Measurements from ENCODE around the gene TEX54. TPM values are rescaled to one million over a fixed set of nuclear protein-coding genes. Genes with fewer than 3 reads are reported as not detected.
A peak's percentile ranks its signal among the peaks of the same experiment; 100 is the strongest.

Gene TEX54
- polyA plus RNA-seq, 1 donor (not counting 4 experiments of a cell fraction or from before 2014, with no cell fraction given), result not detected

DNA sequence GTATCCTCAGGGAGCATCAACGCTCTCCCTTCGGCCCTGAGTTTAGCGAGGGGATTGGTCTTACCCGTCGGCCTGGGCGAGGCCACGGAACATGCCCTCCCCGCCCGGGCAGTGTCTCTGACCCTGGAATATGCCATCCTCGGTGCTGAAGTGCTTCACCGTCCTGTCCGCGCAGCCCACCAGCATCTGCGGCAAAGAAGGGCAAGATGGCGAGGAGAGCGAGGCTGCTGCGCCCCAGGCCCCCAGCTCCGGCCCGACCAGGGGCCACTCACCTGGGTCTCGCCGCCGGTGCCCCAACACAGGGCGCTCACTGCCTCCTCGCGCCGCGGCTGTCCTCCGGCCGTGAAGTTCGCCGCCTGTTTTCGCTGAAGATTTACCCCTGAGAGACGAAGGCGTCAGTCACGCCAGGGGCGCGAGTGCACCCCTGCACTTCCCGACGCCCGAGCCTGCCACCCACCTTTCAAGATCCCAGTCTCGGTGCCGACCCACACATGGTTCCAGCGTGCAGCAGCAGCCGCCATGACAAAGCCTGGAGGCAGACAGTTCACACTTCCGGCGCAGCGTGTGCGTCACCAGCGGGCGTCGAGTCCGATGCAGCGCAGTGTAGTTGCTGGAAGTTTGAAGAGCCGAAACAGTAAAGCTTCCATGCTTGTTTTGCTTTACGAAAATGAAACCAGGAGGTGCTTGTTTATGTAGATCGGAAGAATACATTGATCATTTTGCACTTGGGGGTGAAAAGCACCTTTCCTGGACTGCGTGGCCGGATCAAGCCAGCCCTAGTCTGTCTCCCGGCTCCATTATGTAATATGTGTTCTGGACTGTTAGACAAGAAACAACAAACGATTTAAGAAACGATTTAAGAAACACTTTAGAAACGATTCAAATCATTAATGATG lies 6.7 kb upstream of the TEX54 start, which contains the start of gene WDR74:
Gene WDR74 (minus strand): TSS at position 541 of the 896 bp plus-strand sequence. CDS start 20 bp downstream, at position 521.
- Histone ChIP-seq H3K9me3 (ENCODE audit: control insufficient read depth, low read depth, low read length) (no peaks in the 10 kb centered on the region), H3K79me2 (ENCODE audit: control insufficient read depth, insufficient read depth, low read length) (peaks cover 38% of the 10 kb centered on the region), H3K4me3 (ENCODE audit: control insufficient read depth in 2 of 3, extremely low read depth in 1 of 3, insufficient read depth in 2 of 3, low read depth in 1 of 3, low read length in 3 of 3) (peak within 1 kb of the TSS; percentile 80 to 95 (median 81)), H3K27ac (ENCODE audit: control insufficient read depth, insufficient read depth, low read length) (peak within 1 kb of the TSS; percentile 98), H2AFZ (ENCODE audit: control insufficient read depth, low read length) (peak within 1 kb of the TSS; percentile 80), H4K20me1 (ENCODE audit: control insufficient read depth, extremely low read depth, insufficient read depth, low read length) (no peaks in the 10 kb centered on the region), H3K9ac (ENCODE audit: control insufficient read depth, extremely low read depth, insufficient read depth, low read length) (peak within 1 kb of the TSS; percentile 94), H3K4me2 (ENCODE audit: control insufficient read depth, extremely low read depth, insufficient read depth, low read depth, low read length) (peak within 1 kb of the TSS; percentile 85), H3K9me1 (ENCODE audit: control insufficient read depth, extremely low read depth, insufficient read depth, low read length) (no peaks in the 10 kb centered on the region), H3K36me3 (ENCODE audit: control insufficient read depth in 2 of 2, extremely low read depth in 1 of 2, insufficient read depth in 2 of 2, low read length in 2 of 2) (peaks cover 15 to 20% of the 10 kb centered on the region in 2 experiments), H3K4me1 (ENCODE audit: control insufficient read depth, extremely low read depth, insufficient read depth, low read length) (peaks cover 14% of the 10 kb centered on the region), H3K27me3 (ENCODE audit: control insufficient read depth, extremely low read depth, insufficient read depth, low read length) (no peaks in the 10 kb centered on the region)
- no peak for FAIRE-seq
- TF ChIP-seq, protein P1, sequence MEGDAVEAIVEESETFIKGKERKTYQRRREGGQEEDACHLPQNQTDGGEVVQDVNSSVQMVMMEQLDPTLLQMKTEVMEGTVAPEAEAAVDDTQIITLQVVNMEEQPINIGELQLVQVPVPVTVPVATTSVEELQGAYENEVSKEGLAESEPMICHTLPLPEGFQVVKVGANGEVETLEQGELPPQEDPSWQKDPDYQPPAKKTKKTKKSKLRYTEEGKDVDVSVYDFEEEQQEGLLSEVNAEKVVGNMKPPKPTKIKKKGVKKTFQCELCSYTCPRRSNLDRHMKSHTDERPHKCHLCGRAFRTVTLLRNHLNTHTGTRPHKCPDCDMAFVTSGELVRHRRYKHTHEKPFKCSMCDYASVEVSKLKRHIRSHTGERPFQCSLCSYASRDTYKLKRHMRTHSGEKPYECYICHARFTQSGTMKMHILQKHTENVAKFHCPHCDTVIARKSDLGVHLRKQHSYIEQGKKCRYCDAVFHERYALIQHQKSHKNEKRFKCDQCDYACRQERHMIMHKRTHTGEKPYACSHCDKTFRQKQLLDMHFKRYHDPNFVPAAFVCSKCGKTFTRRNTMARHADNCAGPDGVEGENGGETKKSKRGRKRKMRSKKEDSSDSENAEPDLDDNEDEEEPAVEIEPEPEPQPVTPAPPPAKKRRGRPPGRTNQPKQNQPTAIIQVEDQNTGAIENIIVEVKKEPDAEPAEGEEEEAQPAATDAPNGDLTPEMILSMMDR (optimal IDR thresholded peaks at IDR 0.05 in 1 of 3, IDR thresholded peaks at IDR 0.05 in 1 of 3, conservative IDR thresholded peaks at IDR 0.05 in 1 of 3; ENCODE audit: extremely low read depth in 1 of 3, insufficient read depth in 2 of 3, low read length in 3 of 3), result no peak
- TF ChIP-seq EZH2 (IDR thresholded peaks at IDR 0.05; ENCODE audit: low read length), result no peak
- dilution Hi-C loops (cut with MboI; ENCODE audit: extremely low pct_ligation_motif_present, low sequenced_read_pairs), result no loop called here
- DNase-seq (ENCODE audit: low read depth, low spot score), result no peak

DNA sequence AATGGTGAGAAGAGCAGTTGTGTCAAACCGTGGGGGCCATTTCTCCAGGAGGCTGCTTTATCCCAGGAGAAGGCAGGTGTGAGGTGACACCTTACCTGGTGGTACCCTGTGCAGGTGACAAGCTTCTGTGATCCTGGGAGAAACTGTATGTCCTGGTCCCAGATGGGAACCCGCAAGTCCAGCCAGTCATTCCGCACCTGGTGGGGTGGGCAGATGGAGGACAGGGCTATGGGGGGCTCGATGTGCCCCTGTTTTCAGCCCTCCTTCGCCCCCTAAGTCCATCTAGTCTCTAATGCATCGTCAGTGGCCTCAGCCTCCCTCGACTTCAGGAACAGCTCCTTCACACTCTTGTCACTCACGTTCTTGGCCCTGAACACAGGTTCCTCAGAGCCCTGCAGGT lies 2.7 kb upstream of the TEX54 start:
- dilution Hi-C loops (cut with MboI; ENCODE audit: extremely low pct_ligation_motif_present, low sequenced_read_pairs), result no loop called here
- Histone ChIP-seq H3K27ac (ENCODE audit: control insufficient read depth, insufficient read depth, low read length) (no peak overlapping the region), H3K4me3 (ENCODE audit: control insufficient read depth in 2 of 3, extremely low read depth in 1 of 3, insufficient read depth in 2 of 3, low read depth in 1 of 3, low read length in 3 of 3) (no peak overlapping the region), H3K4me2 (ENCODE audit: control insufficient read depth, extremely low read depth, insufficient read depth, low read depth, low read length) (no peak overlapping the region), H2AFZ (ENCODE audit: control insufficient read depth, low read length) (no peak overlapping the region), H3K9ac (ENCODE audit: control insufficient read depth, extremely low read depth, insufficient read depth, low read length) (no peak overlapping the region), H3K4me1 (ENCODE audit: control insufficient read depth, extremely low read depth, insufficient read depth, low read length) (peaks cover 12% of the 10 kb centered on the region), H3K27me3 (ENCODE audit: control insufficient read depth, extremely low read depth, insufficient read depth, low read length) (no peaks in the 10 kb centered on the region), H3K36me3 (ENCODE audit: control insufficient read depth in 2 of 2, extremely low read depth in 1 of 2, insufficient read depth in 2 of 2, low read length in 2 of 2) (peaks cover 24 to 29% of the 10 kb centered on the region in 2 experiments), H4K20me1 (ENCODE audit: control insufficient read depth, extremely low read depth, insufficient read depth, low read length) (no peaks in the 10 kb centered on the region), H3K9me3 (ENCODE audit: control insufficient read depth, low read depth, low read length) (no peaks in the 10 kb centered on the region), H3K79me2 (ENCODE audit: control insufficient read depth, insufficient read depth, low read length) (peaks cover 54% of the 10 kb centered on the region), H3K9me1 (ENCODE audit: control insufficient read depth, extremely low read depth, insufficient read depth, low read length) (no peaks in the 10 kb centered on the region)
- DNase-seq (ENCODE audit: low read depth, low spot score) (no peak), FAIRE-seq (no peak)
- TF ChIP-seq, protein P1 (optimal IDR thresholded peaks at IDR 0.05 in 1 of 3, IDR thresholded peaks at IDR 0.05 in 1 of 3, conservative IDR thresholded peaks at IDR 0.05 in 1 of 3; ENCODE audit: extremely low read depth in 1 of 3, insufficient read depth in 2 of 3, low read length in 3 of 3), result no peak
- no peak for TF ChIP-seq EZH2 (IDR thresholded peaks at IDR 0.05; ENCODE audit: low read length)
